Stomach (tissue), 9 donors: ENCODE measurements around the gene FOXI1. TPM values are rescaled to one million over a fixed set of nuclear protein-coding genes. Genes with fewer than 3 reads are reported as not detected.

Experiments
- DNase-seq, 2 donors: peaks; one replicate each; pipeline versions ENCODE4 v3.0.0 to v3.0.0-alpha.2; 2013 to 2019
- H3K27ac ChIP-seq, 5 donors: fragments of 200-600 bp in 4 of 5; sonication (generic) in 4 of 5; one replicate each; pipeline ENCODE4 v1.5.1; 2013 to 2019; ENCODE audit warnings: mild to moderate bottlenecking in 1 of 5, moderate library complexity in 1 of 5
- H3K27me3 ChIP-seq, 3 donors: fragments of 200-600 bp; sonication (generic); one replicate each; pipeline ENCODE4 v1.5.1; 2017 to 2019; ENCODE audit warnings: mixed run types in 1 of 3
- H3K36me3 ChIP-seq, 4 donors: fragments of 200-600 bp; sonication (generic); 1 replicate in 3 of 4; 2 replicates in 1 of 4; pipeline ENCODE4 v1.5.1; 2016 to 2019
- H3K4me1 ChIP-seq, 4 donors: fragments of 200-600 bp; sonication (generic); one replicate each; pipeline ENCODE4 v1.5.1; 2016 to 2019
- H3K4me3 ChIP-seq, 4 donors: fragments of 200-600 bp; sonication (generic) in 3 of 4; one replicate each; pipeline ENCODE4 v1.5.1; 2016 to 2019; ENCODE audit warnings: mild to moderate bottlenecking in 1 of 4
- H3K9me3 ChIP-seq, 4 donors: fragments of 200-600 bp; sonication (generic); one replicate each; pipeline ENCODE4 v1.5.1; 2016 to 2019
- CTCF ChIP-seq, 7 experiments: fragments of 450-650 bp in 4 of 7; fragments of 200-600 bp in 3 of 7; sonication (generic) in 3 of 7; IDR thresholded peaks; one replicate each; pipeline ENCODE4 v1.5.1; 2016 to 2019; ENCODE audit warnings: antibody characterized with exemption in 7 of 7, control low read depth in 2 of 7, mild to moderate bottlenecking in 1 of 7
- EP300 ChIP-seq: sonication (generic); formaldehyde crosslinking; IDR thresholded peaks from one replicate; pipeline ENCODE4 v1.6.1; 2017; ENCODE audit warnings: antibody characterized with exemption
- POLR2A ChIP-seq, 4 donors: fragments of 450-650 bp; IDR thresholded peaks; one replicate each; pipeline ENCODE4 v1.6.1; 2016; ENCODE audit warnings: antibody characterized with exemption in 4 of 4, control low read depth in 2 of 4, mild to moderate bottlenecking in 1 of 4, moderate library complexity in 1 of 4
- POLR2AphosphoS5 ChIP-seq, 3 donors: sonication (generic); formaldehyde crosslinking; IDR thresholded peaks; one replicate each; pipeline ENCODE4 v1.6.1; 2016; ENCODE audit warnings: antibody characterized with exemption in 3 of 3
- WGBS, 5 donors: extraction: QIAGEN DNeasy Blood & Tissue Kit in 3 of 5; methylation state at CpG; one replicate each; pipeline versions ENCODE4 v1.1.5 to v1.1.7; 2013 to 2018; 5-methylcytosine and 5-hydroxymethylcytosine counted together
- intact Hi-C: fragments of 100-400 bp; cut with DNase I; formaldehyde crosslinking; loops from one replicate; pipeline ENCODE4 v1.15.1; 2023; ENCODE audit warnings: low total_unique reads
- polyA plus RNA-seq, 3 donors: library from polyadenylated mRNA; stranded (reverse); fragments of 200-250 nt; gene quantifications; one replicate each; pipeline ENCODE4 v1.2.3, GENCODE V29; 2013
- total RNA-seq, 5 donors: library from RNA; depleted of rRNA; stranded (reverse); fragments of >200 nt; gene quantifications; one replicate each; pipeline versions ENCODE4 v1.1.0 to v1.2.3, GENCODE V29; 2014 to 2016
- donor health status: healthy with polysubstance abuse.
- donor health status: Bipolar disorder and iron deficiency.
- donor health status: healthy.

FOXI1 gene
- total and polyA plus RNA-seq, 8 donors, result 0.18 TPM; not detected in 7

- WGBS, 5 donors, result 69 to 82% (median 79%) methylated on average over 7 of the region's 7 CpGs
- Histone ChIP-seq H3K27ac (no peak overlapping the region), H3K36me3 (no peaks in the 10 kb centered on the region), H3K4me3 (no peak overlapping the region), H3K9me3 (no peaks in the 10 kb centered on the region), H3K4me1 (no peaks in the 10 kb centered on the region), H3K27me3 (peaks cover 0 to 16% (median 0%) of the 10 kb centered on the region in 3 donors)
- DNase-seq, result no peak
- TF ChIP-seq POLR2A (IDR thresholded peaks at IDR 0.05) (no peak), CTCF (IDR thresholded peaks at IDR 0.05) (no peak), EP300 (no peak), POLR2AphosphoS5 (IDR thresholded peaks at IDR 0.05) (no peak)
- intact Hi-C loops, result no loop called here
These were observed 3.6 kb downstream of the FOXI1 start for GRCh38 chr5:170109059-170110031.

GRCh38 chr5:170110403-170111087 lies 4.8 kb downstream of the FOXI1 start:
- no peak overlapping the region for H3K27ac ChIP-seq
- intact Hi-C loops, result no loop called here
- WGBS, 5 donors, result 61 to 72% (median 67%) methylated on average over 3 of the region's 3 CpGs

GRCh38 chr5:170111088-170111785 lies 5.5 kb downstream of the FOXI1 start:
- intact Hi-C loops, result no loop called here
- no peak for TF ChIP-seq POLR2AphosphoS5 (IDR thresholded peaks at IDR 0.05)
- no peak for TF ChIP-seq CTCF (IDR thresholded peaks at IDR 0.05)
- TF ChIP-seq POLR2A (IDR thresholded peaks at IDR 0.05), result no peak
- no peak for TF ChIP-seq EP300
- H3K27me3 ChIP-seq, result peaks cover 0 to 8% (median 0%) of the 10 kb centered on the region in 3 donors
- H3K36me3 ChIP-seq, result no peaks in the 10 kb centered on the region
- WGBS, 5 donors, result 52 to 72% (median 55%) methylated on average over 7 to 8 of the region's 8 CpGs
- H3K27ac ChIP-seq, result no peak overlapping the region
- H3K4me3 ChIP-seq, result no peak overlapping the region
- DNase-seq, result no peak
- no peaks in the 10 kb centered on the region for H3K9me3 ChIP-seq
- no peaks in the 10 kb centered on the region for H3K4me1 ChIP-seq

More at GRCh38 chr5:170110403-170111087, 4.8 kb downstream of the FOXI1 start:
- TF ChIP-seq POLR2A (IDR thresholded peaks at IDR 0.05) (no peak), EP300 (no peak), POLR2AphosphoS5 (IDR thresholded peaks at IDR 0.05) (no peak), CTCF (IDR thresholded peaks at IDR 0.05) (no peak)
- H3K27me3 ChIP-seq, result peaks cover 0 to 15% (median 0%) of the 10 kb centered on the region in 3 donors
- DNase-seq, result no peak
- H3K9me3 ChIP-seq, result no peaks in the 10 kb centered on the region
- H3K4me1 ChIP-seq, result no peaks in the 10 kb centered on the region
- no peak overlapping the region for H3K4me3 ChIP-seq
- H3K36me3 ChIP-seq, result no peaks in the 10 kb centered on the region

DNA sequence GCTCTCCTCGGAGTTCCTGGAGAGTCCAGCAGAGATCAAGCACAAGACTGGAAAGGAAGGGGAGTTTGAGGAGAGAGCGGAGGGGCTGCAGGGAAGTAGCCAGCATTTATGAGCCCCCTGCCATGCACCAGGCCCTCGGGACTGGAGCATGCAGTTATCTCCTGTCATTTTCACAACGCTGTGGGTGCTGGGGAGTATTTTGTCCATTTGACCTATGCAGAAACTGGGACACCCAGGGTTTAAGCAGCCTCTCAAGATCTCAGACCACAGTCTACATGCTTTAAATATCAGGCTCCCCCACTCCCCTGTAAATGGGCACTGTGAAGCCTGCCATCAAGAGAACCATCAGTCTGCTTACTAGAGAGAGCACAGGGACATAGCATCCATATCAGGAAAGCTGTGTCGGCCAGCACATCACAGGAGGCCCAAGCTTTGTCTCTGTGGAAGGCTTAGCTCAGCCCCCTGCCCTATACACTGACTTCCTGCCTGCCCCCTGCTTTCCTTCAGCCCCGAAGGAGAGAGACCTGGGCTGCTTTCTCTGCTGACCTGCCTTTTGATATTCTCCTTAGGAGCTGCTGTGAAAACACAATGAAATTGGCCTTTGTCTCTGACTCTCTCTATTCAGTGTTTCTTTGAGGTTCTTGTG lies 7.3 kb downstream of the FOXI1 start:
- TF ChIP-seq POLR2AphosphoS5 (IDR thresholded peaks at IDR 0.05), result no peak
- no peak for TF ChIP-seq EP300
- no peak for TF ChIP-seq POLR2A (IDR thresholded peaks at IDR 0.05)
- no peak for TF ChIP-seq CTCF (IDR thresholded peaks at IDR 0.05)

More for the DNA sequence above, 7.3 kb downstream of the FOXI1 start:
- Histone ChIP-seq H3K27me3 (peaks cover 0 to 8% (median 0%) of the 10 kb centered on the region in 3 donors), H3K27ac (no peak overlapping the region), H3K9me3 (no peaks in the 10 kb centered on the region), H3K4me3 (no peak overlapping the region), H3K4me1 (no peaks in the 10 kb centered on the region), H3K36me3 (no peaks in the 10 kb centered on the region)
- WGBS, 5 donors, result 53 to 69% (median 65%) methylated on average over 6 of the region's 6 CpGs
- DNase-seq, result no peak
- intact Hi-C loops, result no loop called here
